ENCODE measurements around the gene TRAP1. TPM values are rescaled to one million over a fixed set of nuclear protein-coding genes. Genes with fewer than 3 reads are reported as not detected.

The TRAP1 gene
- 10 to 100 TPM; 33.7 to 77.5 (median 53.7) TPM for total RNA-seq
- 10 to 100 TPM; 43.4 to 97.1 (median 49.8) TPM for polyA plus RNA-seq
- long read RNA-seq, donor 1, transcript TRAP1-201 (18 exons, 2,296 nt), result major isoform, 16 of 18 reads
- long read RNA-seq, donor 1, partial matches to known transcripts, result 0 of 18 reads
- long read RNA-seq, donor 1, other reads (novel, unspliced or antisense), result 0 of 18 reads
- long read RNA-seq, donor 2, transcript TRAP1-201 (18 exons, 2,296 nt), result major isoform, 15 of 18 reads
- long read RNA-seq, donor 2, partial matches to known transcripts, result 0 of 18 reads
- long read RNA-seq, donor 2, other reads (novel, unspliced or antisense), result 0 of 18 reads

DNA sequence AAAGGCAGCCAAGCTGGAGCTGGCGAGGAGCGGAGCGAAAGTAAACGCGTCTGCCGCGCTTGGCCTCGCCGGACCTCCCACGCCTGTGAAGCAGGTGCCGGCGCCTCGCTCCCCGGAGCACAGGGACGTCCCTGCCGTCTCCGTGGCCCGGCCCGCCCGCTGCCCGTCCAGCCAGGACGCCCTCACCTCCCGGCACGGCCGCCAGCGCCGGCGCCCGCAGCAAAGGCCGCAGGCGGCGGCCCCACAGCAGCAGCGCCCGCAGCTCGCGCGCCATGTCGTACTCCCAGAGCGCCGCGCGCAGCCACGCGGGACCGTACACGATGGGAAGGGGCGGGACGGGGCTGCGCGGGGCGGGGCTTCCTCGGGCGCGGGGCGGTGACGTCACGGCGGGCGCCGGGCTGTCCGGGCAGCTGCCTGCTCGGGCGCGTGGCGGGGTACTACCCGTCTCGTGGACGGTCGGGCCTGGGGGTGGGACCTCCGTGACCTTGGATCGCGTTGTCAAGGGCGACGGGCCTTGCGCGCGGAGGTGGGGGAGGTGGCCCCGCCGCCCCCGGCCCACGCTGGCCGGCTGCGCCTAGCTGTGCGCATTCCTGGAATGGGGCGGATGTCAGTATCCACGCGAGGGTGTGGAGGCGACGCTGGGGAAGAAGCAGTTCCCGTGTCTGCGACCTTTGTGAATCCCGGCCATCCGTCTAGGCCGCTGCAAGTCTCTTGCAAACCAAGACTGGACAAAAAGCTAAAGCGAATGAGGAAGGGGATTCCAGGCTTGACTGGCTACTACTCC, at the start of gene TRAP1:
Gene TRAP1 (minus strand): TSS at position 290 of the 784 bp plus-strand sequence. CDS start 16 bp downstream, at position 274.
- peaks cover 0 to 17% (median 2%) of the 10 kb centered on the region in 6 donors for H3K36me3 ChIP-seq
- no peaks in the 10 kb centered on the region for H3K27me3 ChIP-seq (replicated peaks in 1 of 7)
- DNase-seq, result peak; percentile 97
- WGBS, 5 donors, result 1% methylated on average over 31 to 95 of the region's 95 CpGs
- intact Hi-C loops (cut with DNase I; ENCODE audit: low total_unique reads), result no loop called here
- H3K9me3 ChIP-seq, result no peaks in the 10 kb centered on the region
- H3K27ac ChIP-seq, result peak within 1 kb of the TSS; percentile 84 to 95 (median 90)
- peak within 1 kb of the TSS; percentile 85 to 100 (median 98) for H3K4me3 ChIP-seq
- peak; percentile 17 to 81 (median 52) for TF ChIP-seq POLR2A (IDR thresholded peaks at IDR 0.05)
- TF ChIP-seq POLR2AphosphoS5 (IDR thresholded peaks at IDR 0.05), result peak; percentile 97 to 98 (median 97)
- peak in 3 of 11 experiments; percentile 5 to 27 (median 8) for TF ChIP-seq CTCF (IDR thresholded peaks at IDR 0.05 in 8 of 11, conservative IDR thresholded peaks at IDR 0.05 in 3 of 11)
- peaks cover 7 to 51% (median 27%) of the 10 kb centered on the region in 6 donors for H3K4me1 ChIP-seq

- H3K36me3 ChIP-seq, result peaks cover 0 to 100% (median 98%) of the 10 kb centered on the region in 6 donors
- H3K9me3 ChIP-seq, result no peaks in the 10 kb centered on the region
- no peak overlapping the region for H3K27ac ChIP-seq
- no peak overlapping the region for H3K4me3 ChIP-seq
- peaks cover 0 to 18% (median 9%) of the 10 kb centered on the region in 6 donors for H3K4me1 ChIP-seq
- TF ChIP-seq CTCF (IDR thresholded peaks at IDR 0.05 in 8 of 11, conservative IDR thresholded peaks at IDR 0.05 in 3 of 11), result no peak
- no peak for TF ChIP-seq POLR2A (IDR thresholded peaks at IDR 0.05)
- TF ChIP-seq POLR2AphosphoS5 (IDR thresholded peaks at IDR 0.05), result no peak
- 93 to 98% (median 96%) methylated on average over 3 of the region's 3 CpGs for WGBS, 5 donors
- DNase-seq, result no peak
- intact Hi-C loops (cut with DNase I; ENCODE audit: low total_unique reads), result no loop called here
- no peaks in the 10 kb centered on the region for H3K27me3 ChIP-seq (replicated peaks in 1 of 7)
Measured at GRCh38 chr16:3766177-3766576, 48.9 kb upstream of the TRAP1 start.

- Histone ChIP-seq H3K27me3 (replicated peaks in 1 of 7) (no peaks in the 10 kb centered on the region), H3K9me3 (no peaks in the 10 kb centered on the region), H3K36me3 (peaks cover 0 to 100% (median 91%) of the 10 kb centered on the region in 6 donors), H3K27ac (no peak overlapping the region), H3K4me3 (no peak overlapping the region), H3K4me1 (peaks cover 0 to 18% (median 9%) of the 10 kb centered on the region in 6 donors)
- no peak for TF ChIP-seq POLR2AphosphoS5 (IDR thresholded peaks at IDR 0.05)
- TF ChIP-seq POLR2A (IDR thresholded peaks at IDR 0.05), result no peak
- no peak for TF ChIP-seq CTCF (IDR thresholded peaks at IDR 0.05 in 8 of 11, conservative IDR thresholded peaks at IDR 0.05 in 3 of 11)
- 97 to 100% (median 100%) methylated on average over 3 of the region's 3 CpGs for WGBS, 5 donors
- DNase-seq, result no peak
- intact Hi-C loops (cut with DNase I; ENCODE audit: low total_unique reads), result no loop called here
Measured at GRCh38 chr16:3764409-3764808, 47.1 kb upstream of the TRAP1 start.
